ENCODE results near the gene A3GALT2. TPM values are rescaled to one million over a fixed set of nuclear protein-coding genes. Genes with fewer than 3 reads are reported as not detected.

The A3GALT2 gene
- total and polyA plus RNA-seq, 9 of the 15 experiments (the other 6 are each of a cell fraction or from before 2014, with no cell fraction given): not detected

DNA sequence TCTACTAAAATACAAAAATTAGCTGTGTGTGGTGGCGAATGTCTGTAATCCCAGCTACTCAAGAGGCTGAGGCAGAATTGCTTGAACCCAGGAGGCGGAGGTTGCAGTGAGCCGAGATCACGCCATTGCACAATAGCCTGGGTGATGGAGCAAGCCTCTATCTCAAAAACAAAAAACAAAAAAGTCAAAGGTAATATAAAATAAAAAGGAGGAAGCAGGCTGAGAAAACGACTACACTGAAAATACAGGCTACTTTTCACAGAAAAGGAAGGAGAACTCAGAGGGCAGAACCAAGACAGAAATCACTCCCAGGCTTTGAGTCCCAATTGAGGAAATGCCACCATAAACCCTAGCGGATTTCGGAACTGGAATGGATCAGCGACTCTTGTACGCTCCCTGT is 5.9 kb upstream of the A3GALT2 start:
- intact Hi-C loops (cut with micrococcal nuclease) (no loop called here), in situ Hi-C loops (cut with MboI) (no loop called here)
- H3K36me3 ChIP-seq (ENCODE audit: control insufficient read depth, insufficient read depth, low read length): peaks cover 88% of the 10 kb centered on the region; the same call in 2 of the 3 replicates
- no peak overlapping the region for H3K27ac ChIP-seq (ENCODE audit: extremely low read depth, low read depth, low read length)
- no peaks in the 10 kb centered on the region for H3K79me2 ChIP-seq (ENCODE audit: control insufficient read depth, insufficient read depth, low read length)
- H3K4me3 ChIP-seq: no peak overlapping the region
- no peaks in the 10 kb centered on the region for H3K9me1 ChIP-seq (ENCODE audit: control insufficient read depth, insufficient read depth, low read length)
- no TSS peak for BruUV-seq (replicated peaks)
- 88% methylated on average over 9 of the region's 9 CpGs for WGBS (ENCODE audit: insufficient coverage, low coverage, missing lambda C conversion rate)
- no peaks in the 10 kb centered on the region for H3K4me1 ChIP-seq (replicated peaks in 1 of 2; ENCODE audit: control insufficient read depth in 2 of 2, insufficient read depth in 2 of 2, low read length in 2 of 2)
- POLR2A ChIA-PET: interaction anchor here (1.0 kb wide), 1 partner anchor 11 kb away, joined by 3 read pairs; no protein-coding TSS in a partner anchor
- FAIRE-seq: no peak
- no peak overlapping the region for H3K4me2 ChIP-seq (ENCODE audit: insufficient read depth, low read length)
- peaks cover 5% of the 10 kb centered on the region; the same call in 1 of the 2 replicates for H4K20me1 ChIP-seq (replicated peaks; ENCODE audit: control insufficient read depth, insufficient read depth, low read length)
- no peaks in the 10 kb centered on the region for H3K9me3 ChIP-seq (replicated peaks; ENCODE audit: control insufficient read depth, insufficient read depth, low read depth, low read length)
- H3K27me3 ChIP-seq (ENCODE audit: control insufficient read depth in 2 of 2, insufficient read depth in 2 of 2, low read length in 2 of 2): no peaks in the 10 kb centered on the region
- ATAC-seq: no peak
- CTCF ChIA-PET (ENCODE audit: low intra/inter-chr PET ratio): no interaction called here
- H2AFZ ChIP-seq (ENCODE audit: low read depth, low read length): no peak overlapping the region
- no peak overlapping the region for H3K9ac ChIP-seq (ENCODE audit: insufficient read depth in 1 of 2, low read depth in 2 of 2, low read length in 2 of 2)
- no peak for TF ChIP-seq ZNF212 (CRISPR knock-in tag; IDR thresholded peaks at IDR 0.05)
- no peak for TF ChIP-seq CEBPG (CRISPR knock-in tag; IDR thresholded peaks at IDR 0.05)
- peak; percentile 35 to 52; a peak in 3 of 4 replicates for TF ChIP-seq CEBPG (tag; conservative IDR thresholded peaks at IDR 0.05 in 1 of 2, IDR thresholded peaks at IDR 0.05 in 1 of 2)
- peak; percentile 65 for TF ChIP-seq CEBPB (tag; IDR thresholded peaks at IDR 0.05)
- no peak for TF ChIP-seq MTA3 (IDR thresholded peaks at IDR 0.05; ENCODE audit: borderline replicate concordance)
- DNase-seq (ENCODE audit: extremely low read depth in 1 of 4, low spot score in 3 of 4): no peak
